CD4-positive, alpha-beta T cell treated with Interleukin-17A for 4 hours (primary cell): ENCODE data around the gene FAM156A.
"Not testable (repeated sequence)": the region's sequence is repeated elsewhere in the genome, so short reads cannot be mapped to it uniquely, and the experiment has no call there.

Source experiments
- DNase-seq: peaks from one replicate; pipeline ENCODE4 v3.0.0-alpha.2; 2020; ENCODE audit warnings: mixed read lengths

The FAM156A gene

GRCh38 chrX:52958961-52959360, 643 bp upstream of the FAM156A start:
- not testable (repeated sequence) for DNase-seq

- DNase-seq: not testable (repeated sequence)
Measured at GRCh38 chrX:52949884-52950283, 8.4 kb downstream of the FAM156A start.

- DNase-seq: not testable (repeated sequence)
Measured at GRCh38 chrX:52949325-52949724, 9.0 kb downstream of the FAM156A start.

GRCh38 chrX:52948265-52948664, 10.1 kb downstream of the FAM156A start:
- DNase-seq: not testable (repeated sequence)

GRCh38 chrX:52947501-52947900, 10.8 kb downstream of the FAM156A start:
- DNase-seq: not testable (repeated sequence)

- not testable (repeated sequence) for DNase-seq
Measured at GRCh38 chrX:52945838-52946494, 12.4 kb downstream of the FAM156A start.

GRCh38 chrX:52941728-52942127, 16.6 kb downstream of the FAM156A start:
- not testable (repeated sequence) for DNase-seq

GRCh38 chrX:52940704-52941103, 17.6 kb downstream of the FAM156A start:
- not testable (repeated sequence) for DNase-seq

GRCh38 chrX:52935470-52935784, 22.9 kb downstream of the FAM156A start:
- not testable (repeated sequence) for DNase-seq

GRCh38 chrX:52934704-52935469, 23.4 kb downstream of the FAM156A start:
- DNase-seq: peak; percentile 96

- DNase-seq: no peak
Measured at GRCh38 chrX:52933976-52934703, 24.2 kb downstream of the FAM156A start.

GRCh38 chrX:52933213-52933612, 25.1 kb downstream of the FAM156A start:
- DNase-seq: no peak

- not testable (repeated sequence) for DNase-seq
Measured at GRCh38 chrX:52930214-52930613, 28.1 kb downstream of the FAM156A start.

GRCh38 chrX:52923781-52924241, 34.5 kb downstream of the FAM156A start:
- DNase-seq: no peak

GRCh38 chrX:52914704-52915103, 43.6 kb downstream of the FAM156A start:
- not testable (repeated sequence) for DNase-seq

- DNase-seq: not testable (repeated sequence)
Measured at GRCh38 chrX:52913681-52914080, 44.6 kb downstream of the FAM156A start.

GRCh38 chrX:52909313-52909969, 48.9 kb downstream of the FAM156A start:
- DNase-seq: not testable (repeated sequence)

- DNase-seq: not testable (repeated sequence)
Measured at GRCh38 chrX:52907900-52908299, 50.4 kb downstream of the FAM156A start.

- DNase-seq: not testable (repeated sequence)
Measured at GRCh38 chrX:52907137-52907536, 51.2 kb downstream of the FAM156A start.

GRCh38 chrX:52906072-52906471, 52.2 kb downstream of the FAM156A start:
- not testable (repeated sequence) for DNase-seq

GRCh38 chrX:52905531-52905930, 52.8 kb downstream of the FAM156A start:
- DNase-seq: not testable (repeated sequence)
